Measurements from ENCODE around the gene TNP1.

DNA sequence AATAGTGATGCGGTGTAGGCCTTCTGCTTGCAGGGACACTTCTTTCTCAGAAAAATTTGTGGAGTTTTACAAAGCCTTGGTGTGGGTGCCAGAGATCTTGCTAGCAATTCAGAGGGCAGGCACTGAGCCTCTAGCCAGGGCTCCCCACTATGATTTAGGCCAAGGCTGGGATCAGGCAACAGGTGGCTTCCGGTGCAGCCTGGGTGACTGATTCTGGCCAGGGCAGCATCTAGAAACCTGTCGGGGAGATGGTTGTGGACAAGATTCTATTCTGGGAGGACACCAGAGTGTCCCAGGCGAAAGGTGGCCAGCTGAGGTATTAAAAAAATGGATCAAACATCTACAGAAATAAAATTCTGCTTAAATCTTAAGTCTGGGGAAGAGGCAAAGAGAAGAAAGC is 21.5 kb upstream of the TNP1 start:
- TF ChIP-seq, protein P1, sequence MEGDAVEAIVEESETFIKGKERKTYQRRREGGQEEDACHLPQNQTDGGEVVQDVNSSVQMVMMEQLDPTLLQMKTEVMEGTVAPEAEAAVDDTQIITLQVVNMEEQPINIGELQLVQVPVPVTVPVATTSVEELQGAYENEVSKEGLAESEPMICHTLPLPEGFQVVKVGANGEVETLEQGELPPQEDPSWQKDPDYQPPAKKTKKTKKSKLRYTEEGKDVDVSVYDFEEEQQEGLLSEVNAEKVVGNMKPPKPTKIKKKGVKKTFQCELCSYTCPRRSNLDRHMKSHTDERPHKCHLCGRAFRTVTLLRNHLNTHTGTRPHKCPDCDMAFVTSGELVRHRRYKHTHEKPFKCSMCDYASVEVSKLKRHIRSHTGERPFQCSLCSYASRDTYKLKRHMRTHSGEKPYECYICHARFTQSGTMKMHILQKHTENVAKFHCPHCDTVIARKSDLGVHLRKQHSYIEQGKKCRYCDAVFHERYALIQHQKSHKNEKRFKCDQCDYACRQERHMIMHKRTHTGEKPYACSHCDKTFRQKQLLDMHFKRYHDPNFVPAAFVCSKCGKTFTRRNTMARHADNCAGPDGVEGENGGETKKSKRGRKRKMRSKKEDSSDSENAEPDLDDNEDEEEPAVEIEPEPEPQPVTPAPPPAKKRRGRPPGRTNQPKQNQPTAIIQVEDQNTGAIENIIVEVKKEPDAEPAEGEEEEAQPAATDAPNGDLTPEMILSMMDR (IDR thresholded peaks at IDR 0.05), result no peak
- no peak for TF ChIP-seq POLR2A (IDR thresholded peaks at IDR 0.05)
- TF ChIP-seq POLR2AphosphoS5 (IDR thresholded peaks at IDR 0.05), result no peak
- no peak for TF ChIP-seq EP300 (IDR thresholded peaks at IDR 0.05; ENCODE audit: low read depth)
